Measurements from ENCODE around the gene UBAC2.
"Not testable (repeated sequence)": the region's sequence is repeated elsewhere in the genome, so short reads cannot be mapped to it uniquely, and the experiment has no call there.

The UBAC2 gene

GRCh38 chr13:99185606-99186005, 15.0 kb upstream of the UBAC2 start:
- DNase-seq (ENCODE audit: low read depth, low spot score) = no peak

GRCh38 chr13:99190147-99190985, 10.3 kb upstream of the UBAC2 start:
- DNase-seq (ENCODE audit: low read depth, low spot score) = no peak

- no peak for DNase-seq (ENCODE audit: low read depth, low spot score)
These were observed 9.2 kb upstream of the UBAC2 start for GRCh38 chr13:99191336-99191899.

GRCh38 chr13:99191900-99192399, 8.7 kb upstream of the UBAC2 start:
- no peak for DNase-seq (ENCODE audit: low read depth, low spot score)

- DNase-seq (ENCODE audit: low read depth, low spot score) = no peak
These were observed 8.2 kb upstream of the UBAC2 start for GRCh38 chr13:99192480-99192879.

- DNase-seq (ENCODE audit: low read depth, low spot score) = no peak
These were observed 7.5 kb upstream of the UBAC2 start for GRCh38 chr13:99193152-99193551.

- DNase-seq (ENCODE audit: low read depth, low spot score) = no peak
These were observed 4.1 kb upstream of the UBAC2 start for GRCh38 chr13:99196466-99197116.

GRCh38 chr13:99197117-99197651, 3.5 kb upstream of the UBAC2 start:
- no peak for DNase-seq (ENCODE audit: low read depth, low spot score)

- DNase-seq (ENCODE audit: low read depth, low spot score) = no peak
These were observed 868 bp upstream of the UBAC2 start for GRCh38 chr13:99199541-99200431.

- no peak for DNase-seq (ENCODE audit: low read depth, low spot score)
These were observed 3.2 kb downstream of the UBAC2 start for GRCh38 chr13:99203601-99204579.

GRCh38 chr13:99205621-99206220, 5.1 kb downstream of the UBAC2 start:
- DNase-seq (ENCODE audit: low read depth, low spot score) = no peak

- no peak for DNase-seq (ENCODE audit: low read depth, low spot score)
These were observed 5.6 kb downstream of the UBAC2 start for GRCh38 chr13:99206226-99206625.

GRCh38 chr13:99206873-99207272, 6.2 kb downstream of the UBAC2 start:
- DNase-seq (ENCODE audit: low read depth, low spot score) = no peak

- DNase-seq (ENCODE audit: low read depth, low spot score) = no peak
These were observed 6.9 kb downstream of the UBAC2 start for GRCh38 chr13:99207511-99207910.

- no peak for DNase-seq (ENCODE audit: low read depth, low spot score)
These were observed 7.5 kb downstream of the UBAC2 start for GRCh38 chr13:99208185-99208584.

- no peak for DNase-seq (ENCODE audit: low read depth, low spot score)
These were observed 8.3 kb downstream of the UBAC2 start for GRCh38 chr13:99208845-99209527.

GRCh38 chr13:99210627-99211026, 10.0 kb downstream of the UBAC2 start:
- DNase-seq (ENCODE audit: low read depth, low spot score) = not testable (repeated sequence)

GRCh38 chr13:99211421-99212035, 10.9 kb downstream of the UBAC2 start:
- DNase-seq (ENCODE audit: low read depth, low spot score) = no peak

GRCh38 chr13:99214232-99214631, 13.6 kb downstream of the UBAC2 start:
- DNase-seq (ENCODE audit: low read depth, low spot score) = no peak

Measured in activated CD4-positive, CD25-positive, alpha-beta regulatory T cell treated with anti-CD3 and anti-CD28 coated beads, Interleukin-2, amount 50 U/mL, for 16 hours (primary cell).